Activated T-cell treated with anti-CD3 and anti-CD28 coated beads, Interleukin-2, amount 50 U/mL, for 72 hours (primary cell): ENCODE results near the gene NIT1. TPM values are rescaled to one million over a fixed set of nuclear protein-coding genes. Genes with fewer than 3 reads are reported as not detected.

ENCODE experiments used
- ATAC-seq, 2 donors: fragments of 150-1000 bp; cut with Tn5 transposase; replicated peaks in 1 of 2; 2 replicates each; pipeline ENCODE4 v1.10.0; 2021; ENCODE audit warnings: moderate library complexity in 2 of 2, mild to moderate bottlenecking in 1 of 2
- DNase-seq, 2 donors: peaks; one replicate each; pipeline ENCODE4 v3.0.0; 2021 to 2022; ENCODE audit warnings: mixed read lengths in 1 of 2
- H3K27ac Mint-ChIP-seq: one replicate; pipeline ENCODE4 v1.8.0; 2022; ENCODE audit warnings: mild to moderate bottlenecking, moderate library complexity, mixed read lengths
- H3K27me3 Mint-ChIP-seq: one replicate; pipeline ENCODE4 v1.8.0; 2022; ENCODE audit warnings: low read depth, mixed read lengths
- H3K36me3 Mint-ChIP-seq, 2 donors: one replicate each; pipeline ENCODE4 v1.8.0; 2022; ENCODE audit warnings: mixed read lengths in 2 of 2, mild to moderate bottlenecking in 1 of 2; ENCODE audit not compliant: insufficient read depth in 2 of 2
- H3K4me1 Mint-ChIP-seq: one replicate; pipeline ENCODE4 v1.8.0; 2022; ENCODE audit warnings: low read depth, mixed read lengths
- H3K4me3 Mint-ChIP-seq, 2 donors: one replicate each; pipeline ENCODE4 v1.8.0; 2022; ENCODE audit warnings: mild to moderate bottlenecking in 2 of 2, mixed read lengths in 2 of 2, moderate library complexity in 2 of 2
- H3K9me3 Mint-ChIP-seq, 2 donors: one replicate each; pipeline ENCODE4 v1.8.0; 2022; ENCODE audit warnings: mixed read lengths in 2 of 2
- total RNA-seq, 2 donors: library from RNA; stranded (reverse); gene quantifications; one replicate each; pipeline ENCODE4 v1.2.3, GENCODE V29; 2022

The NIT1 gene
- total RNA-seq, 2 donors from 2014 or later: 82.0 to 87.2 TPM

DNA sequence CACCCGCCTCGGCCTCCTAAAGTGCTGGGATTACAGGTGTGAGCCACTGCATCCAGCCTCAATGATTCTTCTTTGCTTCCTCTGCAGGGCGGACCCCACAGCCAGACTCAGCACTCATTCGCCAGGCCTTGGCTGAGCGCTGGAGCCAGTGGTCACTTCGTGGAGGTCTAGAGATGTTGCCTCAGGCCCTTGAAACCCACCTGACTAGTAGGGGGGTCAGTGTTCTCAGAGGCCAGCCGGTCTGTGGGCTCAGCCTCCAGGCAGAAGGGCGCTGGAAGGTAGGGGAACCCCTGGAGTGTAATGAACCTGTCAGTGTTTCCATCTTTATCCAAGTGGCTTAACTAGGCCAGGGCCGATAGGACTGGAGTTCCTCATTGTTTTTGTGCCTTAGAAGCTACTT lies 51.0 kb downstream of the NIT1 start:
- Mint-ChIP-seq H3K9me3 (no peaks in the 10 kb centered on the region), H3K4me1 (peaks cover 45% of the 10 kb centered on the region), H3K36me3 (peaks cover 5 to 23% of the 10 kb centered on the region in 2 donors), H3K27ac (no peak overlapping the region), H3K27me3 (no peaks in the 10 kb centered on the region), H3K4me3 (peak overlapping the region in 1 of 2 donors; percentile 27)
- ATAC-seq: no peak
- DNase-seq: no peak

Other genes starting within 250 kb of the NIT1 start
- not detected for gene ITLN1, start 232.9 kb upstream of the NIT1 start, total RNA-seq
- not detected for gene ITLN2, start 163.3 kb upstream of the NIT1 start, total RNA-seq
- 10 to 100 TPM; 38.2 to 38.8 TPM for gene F11R, start 97.0 kb upstream of the NIT1 start, total RNA-seq
- gene TSTD1, start 79.1 kb upstream of the NIT1 start, total RNA-seq: 10 to 100 TPM; 46.3 to 78.0 TPM
- 10 to 100 TPM; 52.3 to 57.5 TPM for gene USF1, start 72.1 kb upstream of the NIT1 start, total RNA-seq
- gene ARHGAP30, start 48.2 kb upstream of the NIT1 start, total RNA-seq: 100 to 1,000 TPM; 192 to 198 TPM
- under 1 TPM in 1 of 2 donors, not detected in 1; 0.31 TPM for gene NECTIN4, start 28.5 kb upstream of the NIT1 start, total RNA-seq
- gene KLHDC9, start 19.7 kb upstream of the NIT1 start, total RNA-seq: 1 to 10 TPM; 5.7 to 7.1 TPM
- gene PFDN2, start 68 bp upstream of the NIT1 start, total RNA-seq: 100 to 1,000 TPM; 117 to 122 TPM
- 10 to 100 TPM; 49.8 to 51.3 TPM for gene DEDD, start 14.6 kb downstream of the NIT1 start, total RNA-seq
- 10 to 100 TPM; 91.4 to 97.9 TPM for gene UFC1, start 35.9 kb downstream of the NIT1 start, total RNA-seq
- gene USP21, start 41.4 kb downstream of the NIT1 start, total RNA-seq: 10 to 100 TPM; 36.0 to 46.4 TPM
- 10 to 100 TPM; 35.3 to 45.9 TPM for gene PPOX, start 48.3 kb downstream of the NIT1 start, total RNA-seq
- 10 to 100 TPM; 55.9 to 56.5 TPM for gene B4GALT3, start 59.4 kb downstream of the NIT1 start, total RNA-seq
- gene ADAMTS4, start 80.9 kb downstream of the NIT1 start, total RNA-seq: 1 to 10 TPM; 4.0 to 7.7 TPM
- gene NDUFS2, start 84.3 kb downstream of the NIT1 start, total RNA-seq: 100 to 1,000 TPM; 108 to 114 TPM
- 1 to 10 TPM; 1.8 to 3.7 TPM for gene FCER1G, start 97.2 kb downstream of the NIT1 start, total RNA-seq
- not detected for gene APOA2, start 105.5 kb downstream of the NIT1 start, total RNA-seq
- gene TOMM40L, start 108.0 kb downstream of the NIT1 start, total RNA-seq: 10 to 100 TPM; 10.3 to 14.6 TPM
- gene NR1I3, start 120.1 kb downstream of the NIT1 start, total RNA-seq: not detected
- 1 to 10 TPM in 1 of 2 donors, under 1 TPM in 1; 0.55 to 1.2 TPM for gene PCP4L1, start 140.6 kb downstream of the NIT1 start, total RNA-seq
- 1 to 10 TPM; 5.5 to 8.5 TPM for gene MPZ, start 191.9 kb downstream of the NIT1 start, total RNA-seq
- gene SDHC, start 196.3 kb downstream of the NIT1 start, total RNA-seq: 100 to 1,000 TPM; 140 to 141 TPM
- gene CFAP126, start 249.8 kb downstream of the NIT1 start, total RNA-seq: under 1 TPM in 1 of 2 donors, not detected in 1; 0.76 TPM